Lung (tissue), 12 donors: ENCODE results near the gene TEDC2. TPM values are rescaled to one million over a fixed set of nuclear protein-coding genes. Genes with fewer than 3 reads are reported as not detected.
A peak's percentile ranks its signal among the peaks of the same experiment; 100 is the strongest.

Experiments used
- ATAC-seq: fragments of 200-7000 bp; cut with Tn5 transposase; one replicate; pipeline ENCODE4 v1.9.1; 2020; ENCODE audit warnings: moderate number of reproducible peaks; ENCODE audit not compliant: insufficient read depth, low FRiP score
- DNase-seq, 3 donors: peaks; one replicate each; pipeline ENCODE4 v3.0.0-alpha.2; 2013 to 2017
- H3K27ac ChIP-seq, 2 donors: one replicate each; pipeline ENCODE4 v1.5.1; 2013; ENCODE audit warnings: mild to moderate bottlenecking in 2 of 2, moderate library complexity in 2 of 2, control low read depth in 1 of 2, inconsistent platforms in 1 of 2, low read depth in 1 of 2, low read length in 1 of 2
- H3K27me3 ChIP-seq, 3 donors: one replicate each; pipeline ENCODE4 v1.5.1; 2013; ENCODE audit warnings: low read length in 2 of 3; ENCODE audit not compliant: control insufficient read depth in 3 of 3, insufficient read depth in 3 of 3
- H3K36me3 ChIP-seq, 4 donors: one replicate each; pipeline ENCODE4 v1.5.1; 2013; ENCODE audit warnings: low read length in 4 of 4, mild to moderate bottlenecking in 1 of 4, moderate library complexity in 1 of 4; ENCODE audit not compliant: control insufficient read depth in 4 of 4, insufficient read depth in 4 of 4
- H3K4me1 ChIP-seq, 5 donors: one replicate each; pipeline ENCODE4 v1.5.1; 2013; ENCODE audit warnings: low read length in 5 of 5, mild to moderate bottlenecking in 2 of 5, moderate library complexity in 1 of 5; ENCODE audit not compliant: control insufficient read depth in 5 of 5, insufficient read depth in 5 of 5
- H3K4me3 ChIP-seq: one replicate; pipeline ENCODE4 v1.5.1; 2013; ENCODE audit warnings: mild to moderate bottlenecking, control low read depth, moderate library complexity
- H3K9ac ChIP-seq, 2 donors: one replicate each; pipeline ENCODE4 v1.5.1; 2013; ENCODE audit warnings: low read length in 2 of 2, control low read depth in 1 of 2; ENCODE audit not compliant: insufficient read depth in 1 of 2
- H3K9me3 ChIP-seq, 4 donors: one replicate each; pipeline ENCODE4 v1.5.1; 2013; ENCODE audit warnings: low read length in 3 of 4, mild to moderate bottlenecking in 1 of 4, moderate library complexity in 1 of 4; ENCODE audit not compliant: control insufficient read depth in 4 of 4, insufficient read depth in 3 of 4
- WGBS, 2 donors: extraction: QIAGEN DNeasy Blood & Tissue Kit; methylation state at CpG; one replicate each; pipeline ENCODE4 v1.1.7; 2013; 5-methylcytosine and 5-hydroxymethylcytosine counted together
- polyA plus RNA-seq, 2 donors: library from polyadenylated mRNA; stranded (reverse); fragments of 200-250 nt; gene quantifications; one replicate each; pipeline ENCODE4 v1.2.1, GENCODE V29; 2013
- total RNA-seq, 2 donors: library from RNA; depleted of rRNA in 1 of 2; stranded (reverse); fragments of >200 nt in 1 of 2; gene quantifications; one replicate each; pipeline ENCODE4 v1.2.1, GENCODE V29; 2014 to 2021
- TF ChIP-seq, protein P1 (sequence below): IDR thresholded peaks from 2 replicates; pipeline ENCODE4 v1.5.1; 2012; ENCODE audit warnings: mild to moderate bottlenecking; ENCODE audit errors: control extremely low read depth, extremely low read depth
- donor health status: control.
- donor health status: control.
- donor health status: Bipolar disorder and iron deficiency.
- donor health status: healthy.
- donor health status: DM: yes; HTN: yes; CAD: no.

The TEDC2 gene
- total and polyA plus RNA-seq, 4 donors = 1.1 to 3.6 (median 2.2) TPM

DNA sequence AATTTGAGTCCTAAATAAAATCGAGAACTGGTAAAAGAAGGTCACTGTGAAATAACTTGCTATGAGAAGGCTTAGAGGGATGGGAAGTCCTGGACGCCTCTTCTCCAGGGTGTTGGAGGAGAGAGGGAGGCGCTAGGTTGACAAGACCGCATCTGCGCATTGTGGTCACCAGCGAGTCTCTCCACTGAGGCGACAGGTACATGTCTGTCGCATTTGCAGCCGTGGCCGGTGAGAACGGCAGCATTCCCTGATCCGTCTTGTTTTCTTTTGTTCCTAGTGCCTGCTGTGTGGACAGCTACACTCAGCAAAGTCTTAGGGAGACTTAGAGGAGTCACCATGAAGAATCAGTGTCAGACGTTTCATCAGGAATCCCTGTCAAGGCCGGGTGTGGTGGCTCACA, 45.8 kb downstream of the TEDC2 start:
- peaks cover 0 to 9% (median 3%) of the 10 kb centered on the region in 4 donors for H3K36me3 ChIP-seq
- DNase-seq (no peak), ATAC-seq (no peak)
- H3K27ac ChIP-seq = no peak overlapping the region
- WGBS, 2 donors = 92 to 93% methylated on average over 14 of the region's 14 CpGs
- TF ChIP-seq, protein P1, sequence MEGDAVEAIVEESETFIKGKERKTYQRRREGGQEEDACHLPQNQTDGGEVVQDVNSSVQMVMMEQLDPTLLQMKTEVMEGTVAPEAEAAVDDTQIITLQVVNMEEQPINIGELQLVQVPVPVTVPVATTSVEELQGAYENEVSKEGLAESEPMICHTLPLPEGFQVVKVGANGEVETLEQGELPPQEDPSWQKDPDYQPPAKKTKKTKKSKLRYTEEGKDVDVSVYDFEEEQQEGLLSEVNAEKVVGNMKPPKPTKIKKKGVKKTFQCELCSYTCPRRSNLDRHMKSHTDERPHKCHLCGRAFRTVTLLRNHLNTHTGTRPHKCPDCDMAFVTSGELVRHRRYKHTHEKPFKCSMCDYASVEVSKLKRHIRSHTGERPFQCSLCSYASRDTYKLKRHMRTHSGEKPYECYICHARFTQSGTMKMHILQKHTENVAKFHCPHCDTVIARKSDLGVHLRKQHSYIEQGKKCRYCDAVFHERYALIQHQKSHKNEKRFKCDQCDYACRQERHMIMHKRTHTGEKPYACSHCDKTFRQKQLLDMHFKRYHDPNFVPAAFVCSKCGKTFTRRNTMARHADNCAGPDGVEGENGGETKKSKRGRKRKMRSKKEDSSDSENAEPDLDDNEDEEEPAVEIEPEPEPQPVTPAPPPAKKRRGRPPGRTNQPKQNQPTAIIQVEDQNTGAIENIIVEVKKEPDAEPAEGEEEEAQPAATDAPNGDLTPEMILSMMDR = no peak
- peaks cover 0 to 24% (median 0%) of the 10 kb centered on the region in 5 donors for H3K4me1 ChIP-seq
- no peaks in the 10 kb centered on the region for H3K27me3 ChIP-seq
- no peaks in the 10 kb centered on the region for H3K9me3 ChIP-seq
- no peak overlapping the region for H3K4me3 ChIP-seq
- no peak overlapping the region for H3K9ac ChIP-seq

DNA sequence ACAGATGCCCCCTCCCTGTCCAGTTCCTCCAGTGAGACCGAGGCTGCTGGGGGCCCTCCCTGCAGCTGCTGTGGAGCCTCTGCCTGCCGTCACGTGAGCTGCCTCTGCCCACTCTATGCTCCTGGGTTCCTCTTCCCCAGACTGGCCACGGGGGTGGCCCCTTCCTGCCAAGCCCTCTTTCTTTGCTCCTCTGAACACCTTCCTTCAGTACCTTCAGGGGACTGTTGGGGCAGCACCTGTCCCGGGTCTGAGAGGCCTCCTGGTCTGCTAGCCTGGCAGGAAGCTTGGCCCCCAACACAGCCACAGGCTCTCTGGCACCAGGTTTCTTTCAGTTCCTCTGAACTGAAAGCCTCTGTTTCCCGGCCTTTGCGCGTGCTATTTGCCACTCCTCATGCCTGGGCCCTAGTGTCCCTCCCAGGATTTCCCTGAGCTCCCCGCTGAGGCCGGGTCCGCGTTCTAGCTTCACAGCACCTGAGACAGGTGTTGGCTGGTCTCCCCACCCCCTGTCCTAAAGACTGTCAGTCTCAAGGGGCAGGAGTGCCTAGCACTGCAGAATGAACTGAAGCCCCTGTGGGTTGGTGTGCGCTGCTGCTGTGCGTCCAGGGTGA, 47.2 kb downstream of the TEDC2 start:
- DNase-seq = no peak
- Histone ChIP-seq H3K4me1 (peaks cover 0 to 14% (median 0%) of the 10 kb centered on the region in 5 donors), H3K27ac (peak overlapping the region in 1 of 2 donors; percentile 48), H3K4me3 (no peak overlapping the region), H3K9me3 (no peaks in the 10 kb centered on the region), H3K9ac (no peak overlapping the region), H3K27me3 (no peaks in the 10 kb centered on the region), H3K36me3 (peaks cover 0 to 5% (median under 1%) of the 10 kb centered on the region in 4 donors)
- no peak for ATAC-seq
- TF ChIP-seq, protein P1 = no peak
- 37 to 71% methylated on average over 13 to 14 of the region's 14 CpGs for WGBS, 2 donors

DNA sequence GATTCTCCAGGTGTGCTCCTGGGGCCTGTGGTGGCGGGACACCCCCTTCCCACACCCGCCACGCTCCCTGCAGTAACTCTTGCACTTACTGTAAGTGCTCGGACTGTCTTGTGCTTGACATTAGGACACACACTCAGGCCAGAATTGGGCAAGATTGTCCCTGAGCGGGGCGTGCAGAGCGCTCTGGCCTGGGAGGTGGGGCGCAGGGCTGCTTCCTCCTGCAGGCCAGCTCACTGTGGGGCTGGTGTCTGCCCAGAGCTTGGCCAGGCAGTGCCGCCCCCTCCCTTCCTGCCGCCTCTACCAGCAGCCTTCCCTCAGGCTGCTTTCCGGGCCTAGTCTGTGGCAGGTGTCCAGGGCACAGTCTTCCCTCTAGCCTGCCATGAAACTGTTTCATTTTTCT, 47.8 kb downstream of the TEDC2 start:
- 35 to 72% methylated on average over 11 of the region's 11 CpGs for WGBS, 2 donors
- TF ChIP-seq, protein P1 = no peak
- Histone ChIP-seq H3K9ac (no peak overlapping the region), H3K4me3 (no peak overlapping the region), H3K27ac (peak overlapping the region in 1 of 2 donors; percentile 48), H3K4me1 (peaks cover 0 to 9% (median 0%) of the 10 kb centered on the region in 5 donors), H3K36me3 (no peaks in the 10 kb centered on the region), H3K9me3 (no peaks in the 10 kb centered on the region), H3K27me3 (no peaks in the 10 kb centered on the region)
- no peak for DNase-seq
- ATAC-seq = peak; percentile 47
